CD4-positive, alpha-beta T cell (primary cell): Measurements from ENCODE around the gene THBD. TPM values are rescaled to one million over a fixed set of nuclear protein-coding genes. Genes with fewer than 3 reads are reported as not detected.

Experiments
- ATAC-seq: fragments of 200-7000 bp; cut with Tn5 transposase; one replicate; pipeline ENCODE4 v1.10.0; 2022; ENCODE audit warnings: mild to moderate bottlenecking; ENCODE audit not compliant: poor library complexity
- CTCF ChIA-PET: fragments of 350-600 bp; sonication (Branson Sonifier 250); formaldehyde crosslinking; loops from one replicate; lab custom pipeline; 2021; ENCODE audit warnings: antibody characterized with exemption, inconsistent platforms; lab: Charles Lee
- POLR2A ChIA-PET: fragments of 350-600 bp; sonication (Branson Sonifier 250); formaldehyde crosslinking; loops from one replicate; lab custom pipeline; 2021; ENCODE audit warnings: antibody characterized with exemption, inconsistent platforms; lab: Charles Lee
- DNase-seq, 14 experiments: peaks; one replicate each; pipeline ENCODE4 v3.0.0-alpha.2; 2013 to 2020; ENCODE audit warnings: mixed read lengths in 2 of 14
- H3K27ac ChIP-seq, 2 donors: one replicate each; pipeline versions ENCODE4 v1.5.1 to v1.7.0; 2013; ENCODE audit warnings: low read length in 2 of 2, low read depth in 1 of 2, mild to moderate bottlenecking in 1 of 2
- H3K27me3 ChIP-seq, 2 experiments: 1 replicate in 1 of 2; 2 replicates in 1 of 2; pipeline versions ENCODE4 v1.6.1 to v1.7.0; 2013; ENCODE audit warnings: low read length in 2 of 2, control low read depth in 1 of 2, mild to moderate bottlenecking in 1 of 2, moderate library complexity in 1 of 2; ENCODE audit not compliant: insufficient read depth in 2 of 2, control insufficient read depth in 1 of 2
- H3K36me3 ChIP-seq: one replicate; pipeline ENCODE4 v1.6.1; 2013; ENCODE audit warnings: low read length, control low read depth; ENCODE audit not compliant: insufficient read depth
- H3K4me1 ChIP-seq: one replicate; pipeline ENCODE4 v1.6.1; 2013; ENCODE audit warnings: low read length, control low read depth; ENCODE audit not compliant: insufficient read depth
- H3K4me3 ChIP-seq: one replicate; pipeline ENCODE4 v1.5.1; 2013; ENCODE audit warnings: mild to moderate bottlenecking, low read length, moderate library complexity
- H3K9me3 ChIP-seq, 2 experiments: 1 replicate in 1 of 2; 2 replicates in 1 of 2; pipeline versions ENCODE4 v1.6.1 to v1.7.0; 2013; ENCODE audit warnings: low read length in 2 of 2, mild to moderate bottlenecking in 2 of 2, control low read depth in 1 of 2, moderate library complexity in 1 of 2; ENCODE audit not compliant: control insufficient read depth in 1 of 2, insufficient read depth in 1 of 2
- H3K27ac Mint-ChIP-seq: one replicate; pipeline ENCODE4 v1.8.0; 2020; ENCODE audit warnings: mixed read lengths
- H3K27me3 Mint-ChIP-seq: one replicate; pipeline ENCODE4 v1.8.0; 2021; ENCODE audit warnings: mixed read lengths
- H3K36me3 Mint-ChIP-seq: one replicate; pipeline ENCODE4 v1.8.0; 2021; ENCODE audit warnings: low read depth, mixed read lengths
- H3K4me1 Mint-ChIP-seq: one replicate; pipeline ENCODE4 v1.8.0; 2021; ENCODE audit warnings: low read depth, mixed read lengths
- H3K4me3 Mint-ChIP-seq: one replicate; pipeline ENCODE4 v1.8.0; 2020; ENCODE audit warnings: mild to moderate bottlenecking, mixed read lengths
- H3K9me3 Mint-ChIP-seq: one replicate; pipeline ENCODE4 v1.8.0; 2020; ENCODE audit warnings: mixed read lengths
- intact Hi-C, 2 experiments: fragments of 100-400 bp; cut with DNase I in 1 of 2; cut with micrococcal nuclease in 1 of 2; formaldehyde crosslinking; loops; one replicate each; pipeline versions ENCODE4 v1.15.1 to v1.9.0; 2023 to 2025; cut with DNase I, micrococcal nuclease
- total RNA-seq, 174 experiments: library from RNA in 2 of 174; stranded (reverse) in 2 of 174; gene quantifications; one replicate each; pipeline ENCODE4 v1.2.3 and lab custom pipeline; 2021 to 2026
- TF ChIP-seq, protein P1 (sequence below): fragments of 200-600 bp; IDR thresholded peaks from one replicate; pipeline ENCODE4 v1.8.0; 2022; ENCODE audit warnings: antibody characterized with exemption, mild to moderate bottlenecking

The THBD gene
- total RNA-seq, 2 experiments from 2014 or later: 2.2 to 2.4 TPM

DNA sequence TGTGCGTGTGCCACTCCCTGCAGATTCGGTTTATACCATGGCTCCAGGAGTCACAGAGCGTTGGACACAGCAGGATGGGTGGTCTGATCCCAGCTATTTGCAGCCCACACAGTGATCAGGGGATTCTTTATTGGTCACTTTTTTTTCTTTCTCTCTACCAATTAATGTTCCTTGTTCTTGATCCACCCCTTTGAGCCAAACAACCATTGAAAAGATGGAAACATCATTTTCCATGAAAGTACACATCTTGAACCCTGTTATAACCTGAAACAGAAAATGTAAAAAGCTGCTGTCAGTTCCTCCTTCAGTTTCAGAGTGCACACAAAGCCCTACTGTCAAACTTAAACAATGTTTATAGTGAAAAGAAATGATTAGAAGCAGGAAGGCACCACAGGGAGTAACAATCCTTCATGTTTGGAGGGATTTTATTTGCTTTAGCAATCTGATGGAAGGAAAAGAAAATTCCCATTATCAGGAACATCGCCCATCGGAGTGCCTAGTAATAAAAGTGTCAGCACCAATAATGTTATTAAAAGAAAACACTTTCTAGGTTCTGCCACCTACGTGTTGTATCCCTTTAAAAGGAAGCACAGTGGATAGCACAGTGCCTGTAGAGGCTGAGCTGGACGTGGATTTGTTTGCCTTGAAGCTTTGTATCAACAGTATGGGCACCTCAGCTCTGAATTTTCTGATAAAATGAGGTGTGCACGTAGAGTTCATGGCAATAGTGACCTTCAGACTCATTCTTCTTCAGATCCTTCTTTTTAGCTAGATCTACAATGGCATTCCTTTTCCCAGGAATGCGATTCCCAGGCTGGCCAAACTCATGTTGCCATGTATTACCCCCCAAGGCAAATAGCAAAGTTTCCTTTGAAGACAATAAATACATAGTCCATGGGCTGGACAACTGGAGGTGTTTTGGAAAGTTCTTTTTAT lies 16.1 kb upstream of the THBD start:
- no peak overlapping the region for H3K27ac Mint-ChIP-seq
- DNase-seq: no peak
- Histone ChIP-seq H3K4me1 (no peaks in the 10 kb centered on the region), H3K4me3 (no peak overlapping the region), H3K27me3 (peaks cover 0 to 2% of the 10 kb centered on the region in 2 experiments), H3K36me3 (no peaks in the 10 kb centered on the region), H3K9me3 (no peaks in the 10 kb centered on the region), H3K27ac (no peak overlapping the region)
- peaks cover 2% of the 10 kb centered on the region for H3K27me3 Mint-ChIP-seq
- H3K4me3 Mint-ChIP-seq: no peak overlapping the region
- intact Hi-C loops: no loop called here
- ChIA-PET POLR2A (no interaction called here), CTCF (no interaction called here)
- H3K36me3 Mint-ChIP-seq: no peaks in the 10 kb centered on the region
- ATAC-seq: no peak
- H3K9me3 Mint-ChIP-seq: no peaks in the 10 kb centered on the region
- TF ChIP-seq, protein P1, sequence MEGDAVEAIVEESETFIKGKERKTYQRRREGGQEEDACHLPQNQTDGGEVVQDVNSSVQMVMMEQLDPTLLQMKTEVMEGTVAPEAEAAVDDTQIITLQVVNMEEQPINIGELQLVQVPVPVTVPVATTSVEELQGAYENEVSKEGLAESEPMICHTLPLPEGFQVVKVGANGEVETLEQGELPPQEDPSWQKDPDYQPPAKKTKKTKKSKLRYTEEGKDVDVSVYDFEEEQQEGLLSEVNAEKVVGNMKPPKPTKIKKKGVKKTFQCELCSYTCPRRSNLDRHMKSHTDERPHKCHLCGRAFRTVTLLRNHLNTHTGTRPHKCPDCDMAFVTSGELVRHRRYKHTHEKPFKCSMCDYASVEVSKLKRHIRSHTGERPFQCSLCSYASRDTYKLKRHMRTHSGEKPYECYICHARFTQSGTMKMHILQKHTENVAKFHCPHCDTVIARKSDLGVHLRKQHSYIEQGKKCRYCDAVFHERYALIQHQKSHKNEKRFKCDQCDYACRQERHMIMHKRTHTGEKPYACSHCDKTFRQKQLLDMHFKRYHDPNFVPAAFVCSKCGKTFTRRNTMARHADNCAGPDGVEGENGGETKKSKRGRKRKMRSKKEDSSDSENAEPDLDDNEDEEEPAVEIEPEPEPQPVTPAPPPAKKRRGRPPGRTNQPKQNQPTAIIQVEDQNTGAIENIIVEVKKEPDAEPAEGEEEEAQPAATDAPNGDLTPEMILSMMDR: no peak
- no peaks in the 10 kb centered on the region for H3K4me1 Mint-ChIP-seq

DNA sequence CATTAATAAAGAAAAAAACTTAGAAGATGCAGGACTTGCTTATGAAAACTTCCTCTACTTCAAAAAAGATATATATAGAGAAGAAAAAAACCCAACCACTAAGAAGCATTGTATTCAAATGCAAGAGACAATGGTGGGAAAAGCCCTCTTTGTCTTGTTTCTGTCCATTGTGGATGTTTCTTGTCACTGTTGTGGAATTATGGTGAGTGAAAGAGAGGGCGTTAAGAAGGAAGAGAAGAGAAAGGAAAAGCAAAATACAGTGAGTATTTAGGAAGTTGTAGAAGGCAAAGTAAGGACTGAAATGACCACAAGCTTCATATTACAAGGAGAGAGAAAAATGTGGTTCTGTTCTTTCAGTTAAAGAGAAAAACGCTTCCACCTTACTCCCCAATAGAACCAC lies 14.1 kb upstream of the THBD start:
- Mint-ChIP-seq H3K4me1 (no peaks in the 10 kb centered on the region), H3K27me3 (peaks cover 3% of the 10 kb centered on the region), H3K36me3 (no peaks in the 10 kb centered on the region), H3K27ac (no peak overlapping the region), H3K9me3 (no peaks in the 10 kb centered on the region), H3K4me3 (no peak overlapping the region)
- Histone ChIP-seq H3K36me3 (no peaks in the 10 kb centered on the region), H3K4me1 (no peaks in the 10 kb centered on the region), H3K27ac (no peak overlapping the region), H3K9me3 (no peaks in the 10 kb centered on the region), H3K4me3 (no peak overlapping the region), H3K27me3 (peaks cover 0 to 2% of the 10 kb centered on the region in 2 experiments)
- POLR2A ChIA-PET: no interaction called here
- intact Hi-C loops: no loop called here
- CTCF ChIA-PET: no interaction called here
- DNase-seq: no peak
- no peak for ATAC-seq
- TF ChIP-seq, protein P1: no peak

DNA sequence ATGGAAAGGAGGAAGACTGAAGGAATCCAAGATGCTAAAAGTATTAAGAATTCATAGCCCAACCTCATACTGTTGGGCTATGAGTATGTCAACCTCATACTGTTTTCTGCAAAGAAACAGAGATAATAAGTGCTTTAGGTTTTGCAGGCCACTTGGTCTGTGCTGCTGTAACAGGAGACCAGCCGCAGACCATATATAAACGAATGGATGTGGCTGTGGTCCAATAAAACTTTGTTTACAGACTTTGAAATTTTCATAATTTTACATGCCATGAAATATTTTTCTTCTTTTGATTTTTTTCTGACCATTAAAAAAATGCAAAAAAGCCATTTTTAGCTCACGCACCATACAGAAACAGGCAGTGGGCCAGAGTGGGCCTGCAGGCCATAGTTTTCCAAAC lies 13.7 kb upstream of the THBD start:
- no peaks in the 10 kb centered on the region for H3K9me3 Mint-ChIP-seq
- no peaks in the 10 kb centered on the region for H3K4me1 Mint-ChIP-seq
- TF ChIP-seq, protein P1: no peak
- Histone ChIP-seq H3K27me3 (peaks cover 0 to 2% of the 10 kb centered on the region in 2 experiments), H3K9me3 (no peaks in the 10 kb centered on the region), H3K4me3 (no peak overlapping the region), H3K36me3 (no peaks in the 10 kb centered on the region), H3K4me1 (no peaks in the 10 kb centered on the region), H3K27ac (no peak overlapping the region)
- ChIA-PET CTCF (no interaction called here), POLR2A (no interaction called here)
- H3K27ac Mint-ChIP-seq: no peak overlapping the region
- no peak for DNase-seq
- ATAC-seq: no peak
- intact Hi-C loops: no loop called here
- H3K36me3 Mint-ChIP-seq: no peaks in the 10 kb centered on the region
- H3K4me3 Mint-ChIP-seq: no peak overlapping the region
- H3K27me3 Mint-ChIP-seq: peaks cover 3% of the 10 kb centered on the region
